ENCODE results near the gene DTNBP1.

DTNBP1 gene

DNA sequence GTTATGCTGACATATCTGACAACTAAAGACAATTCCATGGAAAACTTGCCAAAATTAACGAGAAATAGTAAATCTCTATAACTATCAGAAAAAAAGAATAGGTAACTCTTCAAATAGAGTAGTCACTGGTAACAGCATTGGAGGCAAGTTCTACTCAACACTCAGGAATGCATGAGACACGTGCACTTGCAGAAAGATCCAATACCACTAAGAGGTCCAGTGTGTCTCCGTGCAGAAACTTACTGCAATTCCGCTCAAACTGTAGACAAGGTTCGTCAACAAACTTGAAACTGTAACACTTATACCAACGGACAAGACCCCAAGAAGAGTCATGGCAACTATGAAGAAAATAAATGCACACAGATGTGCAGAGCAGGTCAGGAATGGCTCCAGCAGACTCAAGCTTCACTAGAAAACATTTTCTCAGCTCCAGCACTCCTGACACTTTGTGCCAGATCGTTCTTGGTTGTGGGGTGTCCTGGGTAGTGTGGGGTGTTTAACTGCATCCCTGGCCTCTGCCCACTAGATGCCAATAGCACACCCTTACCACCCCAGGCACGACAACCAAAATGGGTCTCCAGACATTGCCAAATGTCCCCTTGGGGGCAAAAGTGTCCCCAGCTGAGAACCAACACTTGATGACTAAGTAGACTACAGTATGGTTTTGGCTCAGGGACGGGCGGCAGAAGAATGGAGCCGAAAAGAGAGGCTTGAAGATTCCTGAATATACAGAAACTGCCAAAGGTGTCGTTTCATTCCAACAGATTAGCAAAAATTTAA is 134.8 kb downstream of the DTNBP1 start:
- no peak for DNase-seq

- no peak for DNase-seq
These were observed 136.6 kb downstream of the DTNBP1 start for GRCh38 chr6:15526212-15526701.

DNA sequence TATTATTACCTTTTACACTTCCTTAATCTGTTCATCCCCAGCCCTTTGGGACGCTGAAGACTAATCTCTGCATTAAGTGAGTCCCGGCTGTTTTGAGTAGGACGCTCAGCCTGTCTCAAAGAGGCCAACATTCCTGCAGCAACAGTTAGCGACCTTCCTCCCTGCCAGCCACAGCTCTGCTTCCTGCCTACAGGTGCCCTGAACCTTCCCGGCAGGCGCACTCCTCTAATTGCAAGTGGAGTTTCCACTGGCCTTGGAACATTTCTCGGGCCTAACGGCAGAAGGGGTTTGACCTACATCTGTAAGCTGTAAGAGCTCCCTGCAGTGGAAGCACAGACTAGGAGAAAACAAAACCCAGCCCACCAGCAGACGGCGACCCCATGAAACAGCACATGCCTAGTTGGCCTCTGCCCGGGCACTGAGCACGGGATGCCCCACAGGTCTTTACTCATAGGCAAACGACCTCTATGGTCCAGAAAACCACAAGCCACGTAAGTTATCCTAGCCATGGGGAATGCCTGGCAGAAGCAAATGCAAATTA is 137.9 kb downstream of the DTNBP1 start:
- no peak for DNase-seq

DNA sequence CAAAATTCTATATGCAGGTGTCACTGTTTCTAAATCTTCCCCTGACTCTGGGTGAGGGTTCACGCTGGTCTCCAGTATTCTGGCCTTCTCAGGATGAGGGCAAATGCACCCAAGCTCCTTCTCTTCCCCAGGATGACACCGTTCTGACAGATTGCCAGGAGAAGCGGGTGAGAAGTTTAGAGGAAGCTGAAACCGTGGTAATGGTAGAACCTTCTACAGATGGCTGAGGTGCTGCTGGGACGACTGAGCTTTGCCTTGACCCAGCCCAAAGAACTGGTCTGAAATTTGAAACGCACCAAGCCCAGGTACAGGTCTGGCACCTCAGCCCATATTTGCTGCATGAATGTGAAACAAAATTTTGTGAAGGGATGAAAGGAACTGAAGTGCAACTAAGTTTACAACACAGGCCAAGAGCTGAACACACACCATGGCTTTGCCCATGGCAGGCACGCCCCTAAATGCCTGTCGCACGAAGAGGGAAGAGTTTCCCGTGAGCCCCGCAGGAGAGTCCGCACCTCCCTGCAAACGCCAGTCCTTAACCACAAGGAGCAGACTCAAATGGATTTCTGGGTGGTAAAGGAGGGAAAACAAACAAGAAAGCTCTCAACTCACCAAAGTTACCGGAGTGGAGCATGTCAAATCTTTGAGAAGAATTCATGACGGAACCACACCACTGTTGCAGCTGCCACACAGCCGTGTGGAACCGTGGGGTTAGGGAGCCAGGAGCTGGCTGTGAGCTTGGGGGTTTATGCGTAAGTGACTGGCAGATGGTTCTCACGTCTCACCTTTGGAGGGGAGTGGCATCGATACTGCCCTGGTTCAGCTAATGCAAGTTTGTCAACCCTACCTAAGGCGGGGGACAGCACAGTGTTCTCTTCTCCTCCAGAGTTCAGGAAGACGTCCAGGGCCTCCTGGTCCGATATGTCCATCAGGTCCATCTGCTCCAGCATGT is 138.9 kb downstream of the DTNBP1 start:
- DNase-seq = no peak

- DNase-seq = no peak
These were observed 139.8 kb downstream of the DTNBP1 start for GRCh38 chr6:15522856-15523529.

- DNase-seq = no peak
These were observed 140.4 kb downstream of the DTNBP1 start for GRCh38 chr6:15522427-15522826.

DNA sequence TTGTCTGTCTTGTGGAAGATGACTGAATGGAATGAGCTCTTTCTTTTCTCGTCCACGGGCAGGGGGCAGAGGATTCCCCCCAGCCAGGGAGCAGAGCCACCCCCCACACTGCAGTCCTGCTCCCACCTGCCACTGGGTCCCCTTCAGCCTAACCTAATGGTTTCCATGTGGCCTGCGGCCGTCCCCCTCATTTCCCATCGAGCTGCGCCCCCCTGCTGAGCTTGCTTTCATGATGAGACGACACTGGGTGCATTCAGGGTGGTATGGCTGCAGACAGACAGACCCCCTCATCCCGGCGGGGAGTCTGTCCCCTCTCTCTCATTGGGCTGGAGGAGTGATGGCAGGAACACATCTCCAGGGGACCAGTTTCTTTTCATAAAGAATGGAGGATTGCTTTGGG is 140.8 kb downstream of the DTNBP1 start:
- DNase-seq = no peak

- DNase-seq = no peak
These were observed 141.2 kb downstream of the DTNBP1 start for GRCh38 chr6:15521582-15521981.

DNA sequence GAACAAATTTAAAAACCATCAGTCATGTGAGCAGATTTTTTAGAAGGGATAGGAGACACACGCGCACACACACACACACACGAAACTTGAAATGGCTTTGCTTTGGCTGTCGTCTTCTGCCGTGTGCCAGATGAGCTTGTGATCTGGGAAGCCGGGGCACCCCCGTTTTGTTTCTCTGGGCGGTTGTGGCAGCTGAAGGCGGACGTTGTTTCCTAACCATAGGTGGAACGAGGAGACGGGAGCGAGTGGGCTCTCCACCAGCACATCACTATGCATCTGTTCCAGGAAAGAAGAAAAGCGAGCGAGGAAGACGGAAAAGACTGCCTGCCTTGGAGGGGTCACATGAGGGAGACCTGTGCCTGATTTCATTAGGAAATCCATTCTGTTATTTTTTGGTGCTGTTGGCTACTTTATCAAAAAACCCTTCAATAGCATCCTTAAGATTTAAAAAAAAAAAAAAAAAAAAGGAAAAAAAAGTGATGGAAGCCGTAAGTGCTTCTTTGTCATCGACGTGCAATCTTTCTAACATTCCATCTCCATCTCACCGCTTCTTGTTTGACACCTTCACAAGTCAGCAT is 142.1 kb downstream of the DTNBP1 start:
- no peak for DNase-seq

DNA sequence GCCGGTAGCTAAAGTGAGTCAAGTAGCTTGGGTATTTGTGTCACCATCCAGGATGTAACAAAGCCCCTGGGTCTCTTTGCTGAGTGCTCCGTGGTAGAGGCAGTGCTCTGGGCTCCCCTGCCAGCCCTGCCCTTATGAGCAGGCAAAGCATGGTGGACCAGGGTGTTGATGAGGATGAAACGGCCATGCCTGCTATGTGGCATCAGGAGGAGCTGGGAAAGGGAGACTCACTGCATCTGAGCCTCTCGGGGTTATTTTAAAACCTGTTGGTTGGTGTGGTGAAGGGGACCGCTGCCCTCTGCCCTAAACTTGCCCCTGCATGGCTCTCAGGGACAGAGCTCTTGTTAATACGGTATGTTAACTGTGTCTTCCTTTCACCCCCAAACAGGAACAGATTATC is 143.1 kb downstream of the DTNBP1 start:
- no peak for DNase-seq

- no peak for DNase-seq
These were observed 143.9 kb downstream of the DTNBP1 start for GRCh38 chr6:15518878-15519277.

DNA sequence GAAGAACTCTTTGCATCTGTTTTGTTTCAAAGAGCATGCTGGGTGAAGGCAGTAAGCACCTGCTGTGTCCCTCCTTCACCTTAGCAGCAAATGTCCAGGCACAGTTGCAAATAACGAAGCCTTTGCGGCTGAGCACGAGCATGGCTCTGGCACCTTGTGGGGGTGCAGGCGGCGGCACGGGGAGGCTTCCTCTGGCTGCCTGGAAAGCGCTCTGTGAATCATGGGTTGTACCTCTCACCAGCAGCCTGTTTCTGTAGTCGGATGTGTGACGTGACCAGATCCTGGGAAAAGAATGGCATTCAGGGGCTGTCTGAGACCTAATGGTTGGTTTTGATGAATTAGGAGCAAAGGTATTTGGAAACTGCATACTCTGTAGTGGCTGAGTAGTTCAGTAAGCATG is 144.8 kb downstream of the DTNBP1 start:
- no peak for DNase-seq

- DNase-seq = no peak
These were observed 145.2 kb downstream of the DTNBP1 start for GRCh38 chr6:15517600-15517999.

- DNase-seq = no peak
These were observed 145.8 kb downstream of the DTNBP1 start for GRCh38 chr6:15516923-15517560.

DNA sequence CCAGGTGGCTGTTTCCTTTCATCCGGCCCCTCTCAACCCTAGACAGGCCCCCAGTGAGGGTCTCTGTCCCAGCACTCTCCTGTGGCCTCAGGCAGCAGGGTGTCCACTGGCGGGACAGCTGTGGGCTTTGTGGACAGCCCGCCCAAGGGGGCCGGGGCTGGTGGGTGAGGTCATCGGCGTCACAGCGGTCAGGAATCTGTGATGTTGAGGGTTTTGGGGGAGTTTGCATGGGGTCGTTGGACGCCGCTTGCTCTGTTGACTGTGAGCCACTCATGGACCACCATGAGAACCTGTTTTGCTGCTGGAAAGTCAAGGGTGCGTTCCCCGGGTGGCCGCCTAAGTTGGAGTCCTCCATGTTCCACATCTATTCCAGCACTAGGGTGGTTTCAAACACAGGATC is 146.4 kb downstream of the DTNBP1 start:
- no peak for DNase-seq

DNA sequence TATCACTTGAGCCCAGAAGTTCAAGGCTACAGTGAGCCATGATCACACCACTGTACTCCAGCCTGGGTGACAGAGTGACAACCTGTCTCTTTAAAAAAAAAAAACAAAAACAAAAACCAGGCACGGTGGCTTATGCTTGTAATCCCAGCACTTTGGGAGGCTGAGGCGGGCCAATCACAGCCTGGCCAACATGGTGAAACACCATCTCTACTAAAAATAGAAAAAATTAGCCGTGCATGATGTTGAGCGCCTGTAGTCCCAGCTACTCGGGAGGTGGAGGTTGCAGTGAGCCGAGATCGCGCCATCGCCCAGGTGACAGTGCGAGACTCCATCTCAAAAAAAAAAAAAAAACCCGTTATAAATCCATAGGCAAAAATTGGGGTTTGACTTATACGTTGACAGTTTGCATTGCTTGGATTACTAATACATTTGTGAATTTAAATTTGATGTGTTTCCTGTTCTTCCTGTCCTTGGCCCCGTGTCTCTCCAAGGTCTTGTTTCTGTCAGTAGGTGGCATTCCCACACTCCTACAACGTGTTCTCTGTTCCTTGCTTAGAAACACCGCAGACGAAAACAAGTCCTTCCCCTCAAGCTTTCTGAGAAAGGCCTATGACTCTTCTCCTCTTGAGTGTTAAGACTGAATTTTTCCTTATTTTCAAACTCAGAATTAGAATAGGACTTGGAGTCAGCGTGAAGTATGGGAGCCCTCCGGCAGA is 147.0 kb downstream of the DTNBP1 start:
- no peak for DNase-seq

GRCh38 chr6:15515226-15515625 is 147.6 kb downstream of the DTNBP1 start:
- no peak for DNase-seq

- DNase-seq = no peak
These were observed 148.8 kb downstream of the DTNBP1 start for GRCh38 chr6:15513801-15514711.

- DNase-seq = no peak
These were observed 149.6 kb downstream of the DTNBP1 start for GRCh38 chr6:15513131-15513771.

DNA sequence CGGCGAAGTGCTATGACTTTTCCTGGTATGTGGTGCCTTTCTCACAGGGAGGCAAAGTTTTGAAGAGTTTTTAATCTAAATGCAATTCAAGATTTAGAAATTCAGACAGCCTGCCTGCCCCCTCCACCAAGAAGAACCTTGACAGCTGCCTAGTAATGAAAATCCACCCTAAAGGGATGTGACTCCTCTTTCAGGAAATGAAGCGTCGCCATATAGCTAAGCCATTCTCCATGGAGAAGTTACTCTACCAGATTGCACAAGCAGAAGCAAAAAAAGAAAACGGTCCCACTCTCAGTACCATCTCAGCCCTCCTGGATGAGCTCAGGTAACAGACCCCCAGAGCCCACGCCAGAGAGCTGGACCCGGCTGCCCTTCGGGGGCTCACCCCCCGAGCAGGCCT is 150.1 kb downstream of the DTNBP1 start:
- DNase-seq = no peak

Measured in activated CD4-positive, alpha-beta T cell treated with anti-CD3 and anti-CD28 coated beads for 48 hours (primary cell).